ENCODE results near the gene NRL.
"Not testable (repeated sequence)": the region's sequence is repeated elsewhere in the genome, so short reads cannot be mapped to it uniquely, and the experiment has no call there.

The NRL gene

GRCh38 chr14:24053548-24054323 is 61.0 kb downstream of the NRL start:
- Histone ChIP-seq H3K27me3 (replicated peaks; ENCODE audit: control insufficient read depth, insufficient read depth, low read length) (no peaks in the 10 kb centered on the region; the same call in 1 of the 2 replicates), H3K4me3 (replicated peaks; ENCODE audit: low read depth, low read length) (no peak overlapping the region), H3K36me3 (ENCODE audit: control insufficient read depth, insufficient read depth, low read length) (no peaks in the 10 kb centered on the region)
- no peak for TF ChIP-seq CTCF (IDR thresholded peaks at IDR 0.05; ENCODE audit: insufficient read depth, low read length, poor library complexity, severe bottlenecking)
- DNase-seq (ENCODE audit: extremely low read depth, insufficient read length): no peak

DNA sequence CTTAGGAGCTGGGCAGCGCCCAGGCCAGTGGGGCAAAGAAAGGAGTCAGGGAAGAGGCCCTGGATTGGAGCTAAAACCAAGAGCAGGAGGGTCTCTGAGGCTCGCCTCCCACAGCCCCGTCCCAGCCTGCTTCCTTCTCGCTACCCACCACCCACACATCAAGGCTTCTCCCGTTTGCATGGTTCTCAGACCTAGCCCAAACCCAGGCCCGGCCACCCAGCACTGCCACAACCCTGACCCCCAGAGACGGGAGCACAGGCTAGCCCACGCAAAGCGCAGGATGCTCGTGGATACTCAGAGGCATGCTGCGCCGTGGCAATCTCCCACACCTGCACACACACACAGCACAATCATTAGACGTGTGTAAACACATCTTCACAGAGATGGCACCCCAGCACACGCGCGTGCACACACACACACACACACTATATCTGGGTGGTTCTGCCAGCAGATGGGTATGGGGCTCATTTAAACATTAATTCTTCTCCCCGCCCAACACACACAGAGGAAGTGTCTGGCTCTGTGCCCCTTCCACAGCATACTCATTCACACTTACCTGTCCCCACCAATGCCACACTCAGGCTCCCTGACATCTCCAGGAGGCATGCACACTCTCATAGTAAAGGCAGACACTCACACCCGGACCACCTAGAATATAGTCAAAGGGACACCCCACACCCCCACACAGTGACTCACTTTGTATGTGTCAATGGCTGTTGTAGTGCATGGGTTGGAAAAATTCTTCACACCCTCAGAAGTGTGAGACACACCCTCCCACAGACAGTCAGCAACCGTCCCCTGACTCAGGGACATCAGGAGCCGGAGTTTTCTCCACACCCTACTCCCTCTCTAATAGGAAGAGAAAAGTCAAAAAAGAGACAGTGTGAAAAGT is 61.8 kb downstream of the NRL start:
- Histone ChIP-seq H3K36me3 (ENCODE audit: control insufficient read depth, insufficient read depth, low read length) (no peaks in the 10 kb centered on the region), H3K27me3 (replicated peaks; ENCODE audit: control insufficient read depth, insufficient read depth, low read length) (no peaks in the 10 kb centered on the region; the same call in 1 of the 2 replicates)
- no peak for TF ChIP-seq CTCF (IDR thresholded peaks at IDR 0.05; ENCODE audit: insufficient read depth, low read length, poor library complexity, severe bottlenecking)

DNA sequence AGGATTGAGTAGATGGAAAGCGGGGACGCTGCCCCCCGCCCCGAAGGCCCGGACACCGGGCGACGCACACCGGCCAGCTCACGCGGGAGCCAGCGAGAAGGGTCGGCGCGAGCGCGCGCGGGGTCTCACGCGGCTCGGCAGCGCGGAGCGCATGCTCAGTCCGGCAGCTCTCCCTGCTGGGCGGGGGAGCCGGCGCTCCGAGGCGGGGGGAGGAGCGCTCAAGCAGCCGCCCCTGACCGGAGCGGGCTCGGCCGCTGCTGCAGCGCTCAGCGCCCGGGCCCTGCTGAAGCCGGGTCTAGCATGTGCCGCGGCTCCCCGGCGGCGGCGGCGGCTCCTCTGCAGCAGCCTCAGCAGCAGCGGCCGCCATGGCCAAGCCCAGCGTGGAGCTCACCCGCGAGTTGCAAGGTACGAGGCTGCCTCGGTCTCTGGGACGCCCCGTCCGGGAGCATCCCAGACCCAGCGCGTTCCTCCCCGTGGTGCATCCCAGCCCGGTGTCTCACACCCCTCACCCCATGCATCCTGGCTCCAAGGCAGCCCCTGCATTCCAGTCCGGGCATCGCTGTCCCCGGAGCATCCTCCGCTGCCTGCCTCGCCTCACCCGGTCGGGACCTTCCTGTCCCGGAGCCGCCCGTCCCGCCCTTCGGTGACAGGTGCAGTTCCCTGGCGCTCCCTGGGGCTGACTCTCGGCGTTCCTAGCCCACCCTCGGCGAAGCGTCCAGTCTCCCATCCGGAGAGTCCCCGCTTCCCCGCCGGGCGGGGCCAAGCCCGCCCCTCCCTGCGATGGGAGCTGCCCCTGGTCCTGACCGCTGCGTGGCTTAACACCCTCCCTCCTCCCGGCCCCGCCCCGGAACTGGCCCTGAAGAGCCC is 62.7 kb downstream of the NRL start, which contains the start of gene CARMIL3:
Gene CARMIL3 (plus strand): TSS at position 221 of the 867 bp plus-strand sequence. CDS start 145 bp downstream, at position 366.
- Histone ChIP-seq H3K27me3 (replicated peaks; ENCODE audit: control insufficient read depth, insufficient read depth, low read length) (no peaks in the 10 kb centered on the region; the same call in 1 of the 2 replicates), H3K36me3 (ENCODE audit: control insufficient read depth, insufficient read depth, low read length) (no peaks in the 10 kb centered on the region), H3K4me3 (replicated peaks; ENCODE audit: low read depth, low read length) (peak within 1 kb of the TSS; percentile 78)
- peak; percentile 82 for DNase-seq (ENCODE audit: extremely low read depth, insufficient read length)
- no peak for TF ChIP-seq CTCF (IDR thresholded peaks at IDR 0.05; ENCODE audit: insufficient read depth, low read length, poor library complexity, severe bottlenecking)

More for the DNA sequence above, 61.8 kb downstream of the NRL start:
- no peak for DNase-seq (ENCODE audit: extremely low read depth, insufficient read length)
- H3K4me3 ChIP-seq (replicated peaks; ENCODE audit: low read depth, low read length): peak overlapping the region; percentile 78

GRCh38 chr14:24051176-24051788 is 63.5 kb downstream of the NRL start:
- Histone ChIP-seq H3K4me3 (replicated peaks; ENCODE audit: low read depth, low read length) (peak overlapping the region; percentile 78), H3K36me3 (ENCODE audit: control insufficient read depth, insufficient read depth, low read length) (no peaks in the 10 kb centered on the region), H3K27me3 (replicated peaks; ENCODE audit: control insufficient read depth, insufficient read depth, low read length) (no peaks in the 10 kb centered on the region; the same call in 1 of the 2 replicates)
- no peak for DNase-seq (ENCODE audit: extremely low read depth, insufficient read length)
- no peak for TF ChIP-seq CTCF (IDR thresholded peaks at IDR 0.05; ENCODE audit: insufficient read depth, low read length, poor library complexity, severe bottlenecking)

GRCh38 chr14:24050753-24051152 is 64.0 kb downstream of the NRL start:
- not testable (repeated sequence) for H3K36me3 ChIP-seq (ENCODE audit: control insufficient read depth, insufficient read depth, low read length); H3K27me3 ChIP-seq (replicated peaks; ENCODE audit: control insufficient read depth, insufficient read depth, low read length); H3K4me3 ChIP-seq (replicated peaks; ENCODE audit: low read depth, low read length); DNase-seq (ENCODE audit: extremely low read depth, insufficient read length)

GRCh38 chr14:24049002-24049401 is 65.7 kb downstream of the NRL start:
- H3K4me3 ChIP-seq (replicated peaks; ENCODE audit: low read depth, low read length); H3K27me3 ChIP-seq (replicated peaks; ENCODE audit: control insufficient read depth, insufficient read depth, low read length); DNase-seq (ENCODE audit: extremely low read depth, insufficient read length); H3K36me3 ChIP-seq (ENCODE audit: control insufficient read depth, insufficient read depth, low read length): not testable (repeated sequence)

All from GM06990 (cell line).